GM12874 (cell line): ENCODE results near the gene ACTL7A.

ENCODE experiments used
- CTCF ChIP-seq: IDR thresholded peaks from 2 replicates; pipeline ENCODE4 v1.5.1; 2011; ENCODE audit warnings: low read depth, mild to moderate bottlenecking, control low read depth, low read length, moderate library complexity; ENCODE audit not compliant: insufficient read depth

Gene ACTL7A

DNA sequence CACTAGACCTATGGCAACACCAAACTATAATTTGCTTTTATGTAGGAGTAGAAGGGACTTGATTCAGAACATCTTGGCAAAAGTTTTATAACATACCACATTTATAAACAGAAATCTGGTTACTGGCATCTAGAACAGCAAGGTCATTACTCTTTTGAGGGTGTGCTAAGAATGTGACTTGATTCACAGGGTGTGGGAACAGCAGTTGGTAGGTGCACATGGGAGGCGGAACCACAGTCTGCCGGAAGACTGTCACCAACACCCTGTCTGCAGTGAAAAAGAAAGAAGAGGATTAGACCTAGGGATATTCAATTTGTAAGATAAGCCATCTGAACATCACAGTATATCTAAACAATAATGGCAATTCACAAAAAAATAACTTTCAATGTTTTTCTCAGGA, 48.8 kb downstream of the ACTL7A start:
- TF ChIP-seq CTCF = no peak

DNA sequence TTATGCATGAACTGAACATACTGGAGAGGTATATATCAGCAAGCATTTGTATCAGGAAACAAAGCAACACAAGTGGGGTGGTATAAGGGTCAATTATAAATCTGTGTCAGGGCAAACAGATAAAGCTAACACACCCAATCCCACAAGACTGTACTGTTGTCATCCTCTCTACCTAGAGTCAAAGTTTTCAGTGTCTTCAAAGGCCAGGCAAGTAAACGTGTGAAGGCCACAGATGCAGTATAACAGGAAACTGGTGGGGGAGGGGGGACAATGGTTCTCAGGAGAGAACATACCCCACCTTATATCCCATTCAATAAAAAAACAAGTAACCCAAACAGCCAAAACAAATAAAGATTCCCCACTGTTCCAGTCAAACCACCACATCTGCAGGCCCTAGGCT, 49.8 kb downstream of the ACTL7A start:
- no peak for TF ChIP-seq CTCF
